Measurements from ENCODE around the gene SCIN.

SCIN gene

DNA sequence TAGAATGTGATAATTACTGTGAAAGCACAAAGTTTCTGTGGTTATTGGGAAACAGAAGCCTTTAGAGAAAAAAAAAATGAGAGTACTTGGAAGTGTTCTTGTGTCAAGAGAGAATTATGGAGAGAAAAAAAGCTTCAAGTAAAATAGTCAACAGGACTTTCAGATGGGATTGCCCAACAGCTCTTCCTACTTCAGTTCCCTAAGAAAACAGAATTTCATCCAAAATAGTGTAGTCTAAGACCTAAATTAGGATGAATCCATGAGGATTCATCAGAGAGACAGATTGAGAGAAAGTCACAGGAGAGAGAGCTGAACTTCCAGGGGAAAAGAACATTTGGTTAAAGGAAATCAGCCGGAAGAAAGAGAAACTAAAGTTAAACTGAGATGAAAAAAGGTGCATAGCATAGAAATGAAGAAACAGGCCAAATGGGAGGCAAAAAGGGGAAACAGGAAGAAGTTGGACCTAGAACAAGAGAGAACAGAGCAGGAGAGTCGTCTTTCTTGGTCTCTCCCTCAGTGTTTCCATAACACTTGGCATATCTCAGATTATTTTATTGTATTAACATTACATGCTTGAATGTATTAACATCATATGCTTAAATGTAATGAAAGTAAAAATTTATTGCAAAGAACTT lies 2.5 kb downstream of the SCIN start:
- TF ChIP-seq FOXP2 (optimal IDR thresholded peaks at IDR 0.05; ENCODE audit: borderline replicate concordance, extremely low read depth, extremely low read length, insufficient read depth) (no peak), SIN3A (IDR thresholded peaks at IDR 0.05; ENCODE audit: borderline replicate concordance, insufficient read depth, low read length) (no peak), POLR2AphosphoS5 (IDR thresholded peaks at IDR 0.05; ENCODE audit: low read depth, low read length) (no peak), REST (IDR thresholded peaks at IDR 0.05; ENCODE audit: insufficient read depth in 1 of 2, low read depth in 2 of 2, low read length in 2 of 2) (no peak), TAF1 (IDR thresholded peaks at IDR 0.05; ENCODE audit: borderline replicate concordance, insufficient read depth, low read length) (no peak)

GRCh38 chr7:12573885-12574284 lies 3.4 kb downstream of the SCIN start:
- no peak for TF ChIP-seq POLR2AphosphoS5 (IDR thresholded peaks at IDR 0.05; ENCODE audit: low read depth, low read length)
- no peak for TF ChIP-seq SIN3A (IDR thresholded peaks at IDR 0.05; ENCODE audit: borderline replicate concordance, insufficient read depth, low read length)
- no peak for TF ChIP-seq TAF1 (IDR thresholded peaks at IDR 0.05; ENCODE audit: borderline replicate concordance, insufficient read depth, low read length)
- no peak for TF ChIP-seq FOXP2 (optimal IDR thresholded peaks at IDR 0.05; ENCODE audit: borderline replicate concordance, extremely low read depth, extremely low read length, insufficient read depth)
- no peak for TF ChIP-seq REST (IDR thresholded peaks at IDR 0.05; ENCODE audit: insufficient read depth in 1 of 2, low read depth in 2 of 2, low read length in 2 of 2)

DNA sequence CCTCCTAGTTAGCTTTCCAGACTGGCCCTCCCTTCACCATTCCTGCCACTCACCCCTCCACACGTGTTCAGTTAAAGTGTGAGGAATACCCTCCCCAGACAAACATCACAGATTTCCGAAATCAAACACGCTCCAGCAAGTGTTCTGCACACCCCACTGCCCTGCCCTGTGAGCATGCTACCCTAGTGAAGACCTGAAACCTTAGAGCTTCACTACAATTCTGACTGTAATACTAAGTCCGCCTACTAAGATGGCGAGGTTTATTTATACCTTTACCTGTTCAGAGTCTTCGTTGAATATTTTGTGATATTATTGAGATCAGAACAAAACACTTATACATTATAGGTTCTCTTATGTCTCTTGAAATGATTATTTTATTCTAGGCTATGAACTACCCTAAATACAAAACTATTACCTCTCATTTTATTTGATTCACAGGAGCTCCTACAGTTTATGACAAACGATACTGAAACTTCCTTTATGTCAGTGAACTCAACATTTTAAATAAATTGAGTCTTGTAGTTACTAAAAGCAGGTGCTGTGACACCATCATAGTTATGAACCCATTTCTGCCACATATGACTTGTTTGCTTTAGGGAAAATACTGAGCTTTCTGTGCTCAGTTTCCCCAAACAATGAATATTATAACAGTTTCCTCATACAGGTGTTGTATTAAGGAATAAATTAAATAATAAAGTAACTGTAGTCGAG lies 8.6 kb downstream of the SCIN start:
- TF ChIP-seq TAF1 (IDR thresholded peaks at IDR 0.05; ENCODE audit: borderline replicate concordance, insufficient read depth, low read length) (no peak), REST (IDR thresholded peaks at IDR 0.05; ENCODE audit: insufficient read depth in 1 of 2, low read depth in 2 of 2, low read length in 2 of 2) (no peak), FOXP2 (optimal IDR thresholded peaks at IDR 0.05; ENCODE audit: borderline replicate concordance, extremely low read depth, extremely low read length, insufficient read depth) (no peak), POLR2AphosphoS5 (IDR thresholded peaks at IDR 0.05; ENCODE audit: low read depth, low read length) (no peak), SIN3A (IDR thresholded peaks at IDR 0.05; ENCODE audit: borderline replicate concordance, insufficient read depth, low read length) (no peak)

DNA sequence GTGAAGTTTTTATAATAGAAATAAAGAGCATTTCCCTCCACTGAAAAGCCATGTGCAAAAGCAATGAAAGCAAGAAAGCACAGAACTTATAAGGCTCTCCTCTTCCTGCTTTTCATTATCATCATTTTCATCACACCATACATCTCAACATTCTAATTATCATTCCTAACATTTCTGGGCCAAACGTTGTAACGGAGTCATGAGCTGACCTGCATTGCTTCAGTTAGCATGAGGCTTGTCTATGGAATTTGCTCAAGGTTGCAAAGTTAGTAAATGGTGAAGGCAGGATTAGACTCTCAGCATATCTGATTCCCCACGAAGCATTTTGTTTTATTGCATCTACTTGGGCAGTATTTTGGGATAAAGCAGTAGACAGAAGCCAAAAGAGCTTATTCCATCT lies 11.4 kb downstream of the SCIN start:
- TF ChIP-seq TAF1 (IDR thresholded peaks at IDR 0.05; ENCODE audit: borderline replicate concordance, insufficient read depth, low read length) (no peak), REST (IDR thresholded peaks at IDR 0.05; ENCODE audit: insufficient read depth in 1 of 2, low read depth in 2 of 2, low read length in 2 of 2) (no peak), POLR2AphosphoS5 (IDR thresholded peaks at IDR 0.05; ENCODE audit: low read depth, low read length) (no peak), SIN3A (IDR thresholded peaks at IDR 0.05; ENCODE audit: borderline replicate concordance, insufficient read depth, low read length) (no peak), FOXP2 (optimal IDR thresholded peaks at IDR 0.05; ENCODE audit: borderline replicate concordance, extremely low read depth, extremely low read length, insufficient read depth) (no peak)
